Frontal cortex (tissue), 4 donors: ENCODE results near the gene ELL2. TPM values are rescaled to one million over a fixed set of nuclear protein-coding genes. Genes with fewer than 3 reads are reported as not detected.
A peak's percentile ranks its signal among the peaks of the same experiment; 100 is the strongest.
"Not testable (repeated sequence)": the region's sequence is repeated elsewhere in the genome, so short reads cannot be mapped to it uniquely, and the experiment has no call there.

ENCODE experiments used
- DNase-seq, 2 donors: peaks; one replicate each; pipeline ENCODE4 v3.0.0; 2012; ENCODE audit warnings: low spot score in 2 of 2
- FAIRE-seq: peaks from 2 replicates; lab custom pipeline; 2012; peaks lifted over from hg19 to GRCh38; lab: Jason Lieb, UNC
- total RNA-seq: library from RNA; depleted of rRNA; stranded (reverse); fragments of >200 nt; gene quantifications from one replicate; pipeline ENCODE4 v1.2.3, GENCODE V29; 2014
- donor health status: control.
- donor health status: control.
- donor health status: control.

The ELL2 gene
- total RNA-seq, 1 donor from 2014 or later = 25.3 TPM

DNA sequence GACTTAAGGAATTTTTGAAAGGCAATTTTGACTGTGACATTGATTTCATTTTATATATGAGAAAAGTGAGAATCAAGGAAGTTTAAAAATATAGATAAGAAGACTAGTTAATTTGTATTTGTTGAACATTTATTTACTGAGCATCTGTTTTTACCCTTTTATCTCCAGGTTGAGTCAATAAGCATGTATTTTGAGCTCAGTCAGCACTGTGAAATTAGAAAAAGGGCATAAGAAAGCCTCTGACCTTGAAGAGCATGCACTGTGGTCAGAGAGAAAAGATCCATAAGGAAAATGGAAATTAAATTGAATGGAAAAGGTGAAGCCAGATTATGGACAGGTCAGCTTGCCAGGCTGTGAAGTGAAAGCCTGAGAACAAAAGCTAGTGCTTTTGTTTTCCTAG is 44.4 kb downstream of the ELL2 start:
- no peak for FAIRE-seq
- DNase-seq = no peak

DNA sequence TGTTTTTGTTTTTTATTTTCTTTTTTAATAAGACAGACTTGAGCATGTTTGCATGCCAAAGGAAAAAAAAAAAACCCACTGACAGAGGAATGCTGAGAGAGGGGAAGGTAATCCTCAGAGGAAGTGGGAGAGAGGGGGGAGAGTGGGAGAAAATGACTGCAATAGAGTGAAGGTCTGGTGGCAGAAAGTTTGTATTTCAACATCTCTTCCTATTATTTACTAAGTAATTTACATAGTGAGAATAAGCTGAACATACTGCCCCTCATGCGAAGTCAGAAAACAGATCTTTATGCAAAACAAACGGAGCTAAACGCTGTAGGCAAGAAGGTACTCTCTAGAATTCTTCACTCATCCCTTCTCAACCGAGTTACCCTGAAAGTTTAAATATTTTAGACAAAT is 45.0 kb downstream of the ELL2 start:
- FAIRE-seq (no peak), DNase-seq (no peak)

DNA sequence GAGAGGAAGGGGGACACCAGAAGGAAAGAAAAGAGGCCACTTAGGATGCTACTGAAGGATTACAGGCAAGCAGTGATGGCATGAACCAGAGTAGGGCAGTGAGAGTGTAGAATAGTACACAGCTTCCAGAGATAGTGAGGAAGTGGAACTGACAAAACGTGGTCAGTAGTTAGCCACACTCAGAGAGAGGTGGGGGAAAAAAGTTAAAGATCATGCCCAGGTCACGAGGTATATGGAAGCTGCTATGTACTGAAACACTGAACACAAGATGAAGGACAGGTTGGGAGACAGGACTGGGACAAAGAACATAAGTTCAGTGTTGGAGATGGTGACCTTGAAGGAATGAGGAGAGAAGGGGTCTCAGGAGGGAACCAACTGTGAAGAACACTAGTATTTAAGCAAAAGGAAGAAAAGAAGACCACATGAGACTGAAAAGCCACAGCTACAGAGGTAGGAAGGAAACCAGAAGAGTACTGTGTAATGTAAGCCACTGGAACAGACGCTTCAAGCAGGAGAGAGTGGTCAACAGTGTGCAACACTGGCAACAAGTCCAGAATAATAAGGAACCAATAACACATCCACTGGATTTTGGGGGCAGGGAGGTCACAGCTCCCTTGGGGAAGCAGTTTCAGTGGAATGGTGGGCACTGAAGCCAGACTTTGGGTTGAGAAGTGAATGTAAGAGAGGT is 45.5 kb downstream of the ELL2 start:
- DNase-seq = no peak
- no peak for FAIRE-seq

DNA sequence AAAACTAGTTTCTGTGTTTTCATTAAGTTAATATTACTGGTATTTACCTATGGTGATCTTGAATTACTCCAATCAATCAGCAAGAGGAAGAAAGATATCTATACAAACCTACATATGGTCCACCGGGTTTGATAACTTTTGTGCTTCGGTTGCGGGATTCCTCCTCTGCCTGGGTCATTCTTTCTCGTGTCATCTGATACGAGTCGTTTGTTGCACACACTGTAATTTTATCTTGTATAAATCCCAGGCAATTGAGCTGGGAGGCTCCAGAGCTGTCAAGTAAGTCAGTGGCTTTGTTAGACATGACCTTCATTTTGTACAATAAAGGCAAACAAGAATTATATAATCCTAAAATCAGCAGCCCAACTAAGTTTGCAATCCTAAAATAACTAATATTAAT is 48.0 kb downstream of the ELL2 start:
- no peak for FAIRE-seq

DNA sequence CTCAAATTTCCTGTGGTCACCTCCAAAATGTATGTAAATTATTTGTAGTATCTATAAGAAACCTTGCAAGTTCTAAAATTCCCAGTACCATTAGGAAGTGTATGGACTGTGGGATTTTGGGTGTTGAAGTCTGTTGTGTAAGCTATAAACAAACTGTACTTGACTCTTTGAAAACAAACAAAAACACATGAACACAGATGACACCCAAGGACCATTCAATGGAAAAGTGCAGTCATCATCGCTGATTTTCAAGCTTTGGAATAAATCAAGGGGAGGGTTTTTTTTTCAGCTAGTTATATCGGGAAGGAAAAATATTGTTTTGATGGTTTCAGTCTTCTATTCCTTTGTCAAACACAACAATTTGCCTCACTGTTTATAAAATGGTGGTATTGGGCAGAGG is 49.6 kb downstream of the ELL2 start:
- DNase-seq = no peak
- no peak for FAIRE-seq

More for the DNA sequence above, 48.0 kb downstream of the ELL2 start:
- DNase-seq = no peak

DNA sequence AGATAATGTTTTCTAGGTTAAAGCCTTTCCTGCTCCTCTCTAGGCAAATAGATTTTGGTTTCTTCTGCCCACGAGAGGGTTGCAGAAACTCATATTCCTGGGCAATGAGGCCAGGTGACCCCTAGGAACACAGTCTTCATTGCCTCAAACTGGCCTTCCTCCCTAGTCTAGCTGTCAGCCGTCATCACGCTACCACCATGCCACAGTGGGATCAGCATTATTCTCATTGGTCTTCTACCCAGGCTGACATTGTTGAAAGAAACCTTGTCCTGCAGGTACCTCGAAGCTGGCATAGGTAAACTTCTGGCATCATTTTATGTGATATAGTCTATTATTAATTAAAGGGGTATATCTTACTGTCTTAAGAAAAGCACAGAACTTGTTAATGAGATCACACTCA is 51.1 kb downstream of the ELL2 start:
- DNase-seq (no peak), FAIRE-seq (no peak)

DNA sequence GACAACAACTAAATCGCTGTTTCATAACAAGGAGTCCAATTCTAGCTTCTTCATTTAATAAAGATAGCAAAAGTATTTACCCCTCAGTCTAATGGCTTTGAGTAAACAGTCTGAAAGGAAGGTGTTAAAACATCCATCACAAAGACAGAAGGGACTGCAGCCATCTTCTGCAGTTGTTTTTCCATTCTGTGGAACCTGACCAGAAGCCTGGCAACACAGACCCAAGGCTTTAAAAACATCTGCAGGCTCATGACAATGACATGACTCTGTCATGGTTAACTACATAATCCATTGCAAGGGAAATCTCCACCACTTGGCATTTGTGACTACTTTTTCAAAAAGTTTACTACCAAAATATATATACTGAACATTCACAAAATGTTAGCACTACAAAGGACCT is 51.9 kb downstream of the ELL2 start:
- no peak for DNase-seq
- no peak for FAIRE-seq

DNA sequence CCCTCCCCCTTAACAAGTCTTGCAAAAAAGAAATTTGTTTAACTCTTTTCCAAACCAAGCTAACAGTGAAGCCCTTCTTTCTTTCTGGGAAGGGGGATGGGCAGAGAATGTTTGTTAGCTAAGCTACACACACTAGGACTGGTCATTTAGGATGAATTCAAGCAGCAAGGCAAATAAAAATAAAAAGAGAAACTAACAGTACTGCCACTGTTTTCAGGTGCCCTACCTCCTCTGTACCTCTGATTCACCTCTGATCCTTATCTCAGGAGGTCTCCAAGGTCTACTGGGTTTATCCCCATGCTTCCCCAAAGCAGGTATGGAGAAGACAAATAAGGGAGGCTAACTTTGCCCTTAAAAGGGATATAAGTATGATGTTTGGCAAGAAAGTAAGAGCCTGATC is 52.9 kb downstream of the ELL2 start:
- FAIRE-seq = no peak
- DNase-seq = no peak

DNA sequence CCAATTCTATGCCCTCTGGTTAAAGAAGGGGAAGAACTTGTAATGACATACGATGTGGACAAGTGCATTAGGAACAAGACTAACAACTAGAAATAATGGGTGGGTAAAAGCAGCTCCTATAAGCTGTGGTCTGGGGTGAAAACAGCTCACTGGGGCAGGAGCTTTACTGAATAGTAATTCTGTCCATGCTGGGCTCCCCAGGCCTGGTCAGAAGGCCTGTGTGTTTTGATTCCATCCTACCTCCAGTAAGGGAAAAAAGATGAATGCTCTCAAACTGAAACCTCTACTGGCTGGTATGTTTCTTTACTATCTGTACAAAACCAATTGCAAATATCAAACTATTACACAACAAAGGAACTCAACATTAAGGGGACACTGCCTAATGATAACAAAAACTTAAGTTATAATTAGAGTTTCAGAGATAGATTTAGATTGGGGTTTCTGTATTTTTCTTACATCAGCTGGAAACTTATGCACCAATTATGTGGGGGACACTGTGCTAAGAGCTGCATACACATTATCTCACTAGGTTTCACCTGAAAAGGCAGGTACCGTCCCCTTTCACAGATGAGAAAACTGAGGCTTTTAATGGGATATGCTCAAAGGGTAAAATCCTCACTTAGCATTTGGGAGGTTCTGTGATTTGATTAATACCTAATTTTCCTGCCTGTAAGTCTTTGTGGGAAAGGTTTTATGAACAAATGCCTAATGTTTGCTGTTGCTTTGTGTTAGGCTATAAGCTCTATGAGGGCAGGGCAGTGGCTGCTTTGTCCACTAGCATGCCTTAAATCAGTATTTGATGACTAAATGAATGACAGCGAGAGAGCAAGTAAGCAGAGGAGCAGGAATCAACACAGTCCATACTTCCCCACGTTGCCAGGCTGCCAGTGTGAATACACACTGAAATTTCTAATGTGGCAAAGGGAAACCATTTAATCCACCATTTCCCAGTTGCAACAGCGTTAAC is 53.6 kb downstream of the ELL2 start:
- no peak for DNase-seq
- no peak for FAIRE-seq

DNA sequence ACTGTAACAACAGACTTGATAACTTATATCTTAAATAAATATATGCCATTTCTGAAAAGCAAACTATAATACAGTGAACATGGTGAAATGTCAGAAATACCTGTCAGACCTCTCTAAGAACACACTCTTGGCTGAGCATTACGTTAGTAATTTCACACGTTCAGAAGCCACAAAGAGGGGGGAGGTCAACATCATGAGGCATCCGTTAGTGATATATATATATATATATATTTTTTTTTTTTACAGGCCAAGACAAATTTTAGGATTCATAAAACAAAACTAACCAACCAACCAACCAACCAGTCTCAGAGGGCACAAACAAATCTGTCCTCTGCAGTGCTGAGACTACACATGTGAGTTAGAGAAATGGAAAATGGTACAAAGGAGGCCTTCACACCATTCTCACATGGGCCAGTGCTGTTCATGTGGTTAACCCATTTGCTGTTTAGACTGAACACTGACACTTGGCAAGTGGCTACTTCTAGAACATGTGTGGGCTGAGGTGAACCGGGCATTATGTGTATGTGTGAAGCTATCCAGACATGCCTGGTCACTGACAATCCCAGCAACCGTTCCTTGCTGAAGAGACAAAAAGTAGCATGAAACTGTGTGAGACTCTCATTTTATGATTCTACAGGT is 54.5 kb downstream of the ELL2 start:
- DNase-seq (no peak), FAIRE-seq (no peak)

DNA sequence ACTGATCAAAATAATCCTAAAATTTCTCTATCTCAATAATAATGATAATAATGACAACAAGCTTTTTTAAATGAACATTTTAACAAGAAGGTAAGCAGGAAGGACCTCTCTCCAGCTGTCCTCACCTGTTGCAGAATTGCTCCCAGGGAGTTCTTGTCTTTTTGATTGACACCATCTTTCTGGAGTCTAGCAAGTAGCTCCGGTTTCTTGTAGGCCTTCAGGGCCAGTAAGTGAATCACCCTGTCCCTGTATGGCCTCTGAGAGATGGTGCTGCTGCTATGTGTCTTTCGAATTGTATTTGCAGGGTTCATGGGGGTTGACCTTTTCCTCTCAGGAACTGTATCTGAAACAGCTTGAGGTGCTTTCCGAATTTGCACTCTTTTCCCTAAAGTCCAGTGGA is 55.3 kb downstream of the ELL2 start:
- not testable (repeated sequence) for DNase-seq, FAIRE-seq

DNA sequence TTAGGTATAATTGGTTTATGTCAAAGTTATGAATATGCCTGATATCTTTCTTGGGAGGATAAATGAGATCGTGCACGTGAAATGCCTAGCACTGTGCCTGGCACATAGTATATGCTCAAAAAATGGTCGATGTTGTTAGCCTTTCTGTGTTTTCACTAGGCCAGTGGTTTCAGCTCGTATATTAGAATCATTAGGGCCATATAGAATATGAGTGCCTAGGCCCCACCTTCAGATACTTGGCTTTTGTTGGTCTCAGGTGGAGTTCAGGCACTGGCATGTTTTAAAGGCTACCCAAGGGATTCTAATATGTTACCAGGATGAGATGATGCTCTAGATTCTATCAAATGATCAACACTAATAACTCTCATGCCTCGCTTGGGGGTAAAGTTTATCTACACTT is 56.8 kb downstream of the ELL2 start:
- FAIRE-seq = no peak
- no peak for DNase-seq

DNA sequence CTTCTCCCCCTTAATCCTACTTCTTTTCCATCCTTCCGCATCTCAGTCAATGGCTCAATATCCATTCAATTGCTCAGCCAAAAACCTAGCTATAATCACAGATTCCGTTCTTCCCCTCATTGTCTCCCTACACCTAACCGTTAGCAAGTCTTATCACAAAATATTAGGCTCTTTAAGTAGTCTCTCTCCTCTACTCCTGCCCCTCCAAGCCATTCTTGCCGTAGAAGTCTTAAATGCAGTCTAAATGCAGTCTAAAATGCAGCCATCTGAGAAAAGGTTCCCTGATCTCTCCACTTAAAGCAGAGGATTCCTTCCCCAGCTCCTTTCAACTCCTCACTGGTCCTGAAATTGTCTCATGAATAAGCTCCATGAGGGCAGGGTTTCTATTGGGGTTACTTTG is 57.8 kb downstream of the ELL2 start:
- FAIRE-seq (no peak), DNase-seq (no peak)

DNA sequence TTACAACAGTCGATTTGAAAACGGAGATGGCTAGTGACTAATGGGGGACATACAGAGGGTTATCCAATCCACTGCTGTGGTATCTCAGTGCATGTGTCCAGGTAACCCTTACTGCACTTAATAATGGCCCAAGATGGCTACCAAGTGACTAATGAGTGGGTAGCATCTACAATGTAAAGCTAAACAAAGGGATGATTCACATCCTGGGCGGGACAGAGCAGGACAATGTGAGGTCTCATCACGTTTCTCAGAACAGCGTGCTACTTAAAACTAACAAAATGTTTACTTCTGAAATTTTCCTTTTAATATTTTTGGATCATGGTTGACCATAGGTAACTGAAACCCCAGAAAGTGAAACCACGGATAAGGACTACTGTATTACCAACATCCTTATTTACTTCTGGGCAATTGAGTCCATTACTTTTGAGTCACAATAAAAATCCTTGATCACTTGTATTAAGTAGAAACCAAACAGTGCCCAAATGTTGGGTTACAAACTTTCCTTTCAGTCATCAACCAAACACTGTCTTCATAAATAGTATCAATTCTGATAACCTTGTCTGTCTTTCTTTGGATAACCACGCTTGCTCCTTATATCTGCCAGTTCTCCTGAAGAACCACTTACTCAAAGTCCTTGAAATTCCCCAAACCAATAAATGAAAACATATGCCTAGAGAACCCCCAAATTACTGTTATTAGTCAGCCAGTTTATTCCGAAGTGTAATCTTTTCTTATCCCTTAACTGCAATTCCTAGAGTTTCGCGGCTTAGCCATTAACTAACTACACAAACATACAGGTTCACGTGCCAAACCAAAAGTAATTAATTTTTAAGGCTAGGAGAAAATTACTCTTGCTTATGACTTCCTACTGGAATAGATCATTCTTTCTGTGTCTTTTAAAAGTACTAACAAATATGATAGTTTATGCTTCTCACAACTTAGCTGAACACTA is 59.7 kb downstream of the ELL2 start:
- no peak for FAIRE-seq
- DNase-seq = no peak

DNA sequence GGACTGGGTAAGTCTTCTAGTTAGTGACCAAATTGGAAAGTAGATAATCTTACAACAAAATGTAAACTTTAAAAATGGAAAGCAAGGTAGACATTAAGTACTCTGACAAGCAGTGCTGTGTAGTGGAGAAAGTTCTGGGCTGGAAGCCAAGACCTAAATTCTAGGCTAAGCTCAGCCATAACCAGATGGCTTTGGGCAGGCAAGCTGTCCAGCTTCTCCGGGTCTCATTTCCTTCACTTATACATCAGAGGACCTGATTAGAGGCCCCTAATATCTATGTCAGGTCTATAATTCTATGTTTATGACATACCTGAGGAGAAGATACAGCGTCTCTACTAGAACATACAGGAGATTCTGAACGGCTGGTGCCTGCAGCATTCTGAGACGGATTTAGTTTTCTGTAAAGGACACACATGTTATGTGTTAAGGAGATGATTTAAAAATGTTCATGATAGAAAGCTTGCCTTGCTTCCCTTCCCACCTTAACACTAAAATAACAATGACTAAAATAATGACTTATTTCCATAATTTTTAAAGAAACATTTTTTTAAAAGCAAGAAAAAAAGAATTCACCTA is 61.2 kb downstream of the ELL2 start:
- FAIRE-seq = no peak
- no peak for DNase-seq

DNA sequence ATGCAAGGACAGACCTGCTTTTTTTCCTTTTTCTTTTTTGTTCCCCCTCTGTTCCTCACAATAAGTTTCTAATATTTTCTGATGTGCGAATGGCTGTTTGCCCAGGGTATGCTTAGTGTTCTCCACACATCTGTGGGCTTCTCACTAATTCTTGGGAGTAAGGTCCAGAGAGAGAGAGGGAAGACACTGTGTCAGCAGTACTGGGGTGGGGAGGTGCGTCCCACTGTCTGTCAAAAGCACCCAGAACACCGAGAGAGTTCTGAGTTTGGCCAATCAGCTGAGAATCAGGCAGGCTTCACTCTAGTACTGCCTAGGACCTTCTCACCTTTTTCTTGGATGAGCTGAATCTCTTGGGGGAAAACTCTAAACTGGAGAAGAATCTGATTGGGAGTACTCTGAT is 61.8 kb downstream of the ELL2 start:
- FAIRE-seq (no peak), DNase-seq (no peak)

DNA sequence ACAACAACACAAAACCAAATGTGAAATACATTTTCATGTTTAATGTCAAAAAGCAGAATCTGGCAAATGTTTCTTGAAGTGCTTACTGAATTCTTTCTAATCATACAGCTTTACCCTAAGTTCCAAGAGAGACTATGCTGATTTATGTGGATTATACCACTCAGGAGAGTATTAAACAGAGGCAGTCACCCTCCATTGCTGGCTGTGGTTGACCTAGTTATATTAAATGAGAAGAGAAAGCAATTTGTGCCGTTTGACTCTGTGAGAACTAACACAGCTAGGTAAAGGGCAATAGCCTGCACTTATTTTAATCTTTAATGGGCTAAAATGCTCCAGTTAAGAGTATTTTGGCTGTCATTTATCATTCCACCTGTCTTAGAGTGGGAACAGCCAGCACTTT is 62.6 kb downstream of the ELL2 start:
- FAIRE-seq = no peak
- no peak for DNase-seq

DNA sequence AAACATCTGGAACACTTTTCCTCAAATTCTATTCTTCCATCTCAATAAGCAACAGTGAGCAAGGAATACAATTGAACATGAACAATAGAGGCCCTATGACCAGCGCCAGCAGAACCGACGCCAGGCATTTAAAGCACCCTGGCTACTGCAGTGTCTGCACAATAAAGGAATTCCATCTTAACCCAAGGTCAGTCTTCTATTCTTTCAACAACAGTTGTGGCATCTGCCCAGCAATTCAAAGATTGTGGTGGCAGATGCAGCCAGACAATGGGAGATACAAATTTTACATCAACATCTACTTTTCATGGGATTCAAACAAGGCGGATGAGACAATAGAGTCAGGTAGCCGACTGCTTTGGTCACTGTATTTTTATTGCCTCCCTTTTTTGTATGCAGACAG is 65.9 kb downstream of the ELL2 start:
- peak; percentile 15 for FAIRE-seq
- DNase-seq = no peak

DNA sequence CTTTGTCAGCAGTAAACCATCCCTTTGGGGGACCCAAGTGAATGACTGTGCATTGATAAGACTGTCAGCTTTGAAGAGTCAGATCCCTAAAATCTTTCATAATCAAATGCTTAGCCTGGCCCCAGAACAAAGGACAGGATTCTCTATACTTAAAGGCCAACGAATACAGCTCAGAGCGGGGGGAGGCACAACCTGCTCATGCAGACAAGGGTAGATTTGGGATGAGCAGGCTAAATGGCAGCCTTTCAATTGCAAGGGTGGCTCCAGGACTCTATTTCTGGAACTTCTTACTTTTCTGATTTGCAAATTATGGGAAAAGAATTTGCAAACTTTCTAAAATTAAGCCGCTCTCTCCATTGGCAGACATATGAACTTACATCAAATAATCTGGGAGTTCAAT is 66.4 kb downstream of the ELL2 start:
- no peak for DNase-seq
- FAIRE-seq = no peak
